ENCODE measurements around the gene SLC25A24.
"Not testable (repeated sequence)": the region's sequence is repeated elsewhere in the genome, so short reads cannot be mapped to it uniquely, and the experiment has no call there.

The SLC25A24 gene

DNA sequence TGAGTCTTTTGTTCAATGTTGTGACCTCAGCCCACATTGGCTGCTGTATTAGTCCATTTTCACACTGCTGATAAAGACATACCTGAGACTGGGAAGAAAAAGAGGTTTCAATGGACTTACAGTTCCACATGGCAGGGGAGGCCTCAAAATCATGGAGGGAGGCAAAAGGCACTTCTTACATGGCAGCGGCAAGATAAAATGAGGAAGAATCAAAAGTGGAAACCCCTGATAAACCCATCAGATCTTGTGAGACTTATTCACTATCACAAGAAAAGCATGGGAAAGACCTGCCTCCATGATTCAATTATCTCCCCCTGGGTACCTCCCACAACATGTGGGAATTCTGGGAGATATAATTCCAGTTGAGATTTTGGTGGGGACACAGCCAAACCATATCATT is 68.9 kb downstream of the SLC25A24 start:
- DNase-seq, result not testable (repeated sequence)

DNA sequence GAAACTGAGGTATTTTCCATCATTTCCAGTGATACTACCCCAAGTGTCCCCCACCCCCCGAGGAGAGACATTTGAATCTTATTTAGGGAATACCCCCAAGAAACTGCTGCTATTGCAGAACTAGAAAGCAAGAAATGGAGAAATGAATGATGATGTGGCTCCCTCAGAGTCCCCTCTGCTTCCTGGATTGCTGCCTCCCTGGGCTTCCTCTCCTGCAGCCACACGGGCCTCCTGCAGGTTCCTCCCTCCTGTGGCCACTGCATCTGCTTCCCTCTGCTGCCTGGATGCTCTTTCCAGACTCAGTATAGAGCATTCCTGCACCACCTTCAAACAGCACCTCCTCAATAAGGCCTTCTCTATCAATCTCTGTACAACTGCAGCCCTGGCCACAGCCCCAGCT is 69.3 kb downstream of the SLC25A24 start:
- DNase-seq, result no peak

DNA sequence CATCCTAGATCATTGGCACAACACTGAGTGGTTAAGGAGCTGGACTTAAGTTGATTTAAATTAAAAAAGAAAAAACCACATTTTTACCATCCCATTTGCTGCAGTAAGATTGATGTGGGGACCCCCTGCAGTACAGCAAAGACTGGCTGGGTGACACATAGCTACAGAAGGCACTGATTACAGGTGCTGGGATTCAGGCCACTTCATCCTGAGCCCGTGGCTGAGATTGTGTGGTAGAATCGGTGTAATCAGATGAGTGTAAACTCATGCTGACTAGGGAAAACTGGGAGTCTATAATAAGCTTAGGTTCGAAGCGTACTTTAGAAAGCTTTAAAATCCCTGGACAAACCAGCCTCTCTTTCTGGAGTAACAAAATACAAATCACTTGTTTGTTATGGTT is 70.1 kb downstream of the SLC25A24 start:
- no peak for DNase-seq

DNA sequence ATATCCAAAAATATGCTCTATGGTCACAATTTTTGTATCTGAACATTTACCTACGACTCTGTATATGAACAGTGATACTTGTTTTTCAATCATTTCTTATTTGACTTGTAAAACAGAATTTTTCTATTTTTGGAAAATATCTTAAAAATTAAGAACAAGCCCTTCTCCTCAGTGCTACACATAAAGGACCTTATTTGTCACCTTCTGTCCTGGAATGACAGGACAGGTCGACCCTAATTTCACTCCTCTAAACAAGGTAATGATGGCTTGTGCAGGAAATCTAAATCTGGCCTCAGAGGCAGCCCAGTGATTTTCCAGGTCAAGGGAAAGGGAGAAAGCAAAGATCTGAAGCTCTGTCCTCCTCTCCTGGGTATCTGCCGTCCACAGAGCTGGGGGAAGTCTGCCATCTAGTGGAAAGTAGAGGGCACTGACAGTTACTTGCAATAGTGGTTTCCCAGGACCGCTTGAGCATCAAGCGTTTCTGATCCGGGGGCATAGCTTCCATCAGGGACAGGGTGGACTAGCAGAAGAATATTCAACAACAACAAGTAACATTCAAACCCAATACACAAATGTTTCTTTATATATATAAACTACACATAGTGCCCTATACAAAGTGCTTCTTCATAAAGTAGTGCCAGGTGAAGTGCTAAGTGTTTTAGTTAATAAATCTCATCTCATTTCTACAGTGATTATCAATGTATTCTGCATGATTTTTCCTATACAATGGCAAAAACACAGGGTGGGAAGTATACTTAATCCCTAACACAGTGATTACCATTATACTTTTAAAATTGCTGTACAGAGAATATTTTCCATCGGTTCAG is 74.6 kb downstream of the SLC25A24 start:
- DNase-seq, result no peak

DNA sequence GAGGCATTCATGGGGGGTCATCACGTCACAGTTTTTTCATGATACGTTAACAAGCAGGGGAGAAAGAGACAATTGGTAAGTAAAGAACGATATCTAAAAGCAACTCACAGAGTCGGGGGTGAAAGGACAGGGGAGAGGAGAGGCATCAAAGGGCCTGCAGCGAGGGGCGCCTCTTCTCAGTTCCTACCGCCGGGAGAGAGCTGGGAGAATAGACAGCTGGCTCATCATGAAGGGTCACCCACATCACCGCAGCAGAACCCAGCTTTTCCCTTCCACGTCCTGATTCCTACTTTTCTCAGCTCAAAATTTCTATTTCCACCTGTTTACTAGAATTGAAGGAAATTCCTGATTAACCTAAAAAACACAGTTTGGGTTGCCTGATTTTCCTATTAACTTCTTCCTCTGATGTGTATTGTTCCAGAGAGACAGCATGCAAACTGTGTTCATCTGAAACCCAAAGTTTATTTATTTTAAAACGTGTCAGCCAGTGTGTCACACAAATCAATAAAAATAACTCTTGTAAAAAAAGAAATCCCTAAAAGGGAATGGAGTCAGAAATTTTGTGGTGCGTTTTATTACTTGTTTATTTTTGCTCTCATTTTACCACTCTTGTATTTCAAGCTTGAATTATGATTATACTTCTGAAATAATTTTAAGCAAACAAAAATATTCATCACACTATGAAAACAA is 75.4 kb downstream of the SLC25A24 start:
- DNase-seq, result no peak

DNA sequence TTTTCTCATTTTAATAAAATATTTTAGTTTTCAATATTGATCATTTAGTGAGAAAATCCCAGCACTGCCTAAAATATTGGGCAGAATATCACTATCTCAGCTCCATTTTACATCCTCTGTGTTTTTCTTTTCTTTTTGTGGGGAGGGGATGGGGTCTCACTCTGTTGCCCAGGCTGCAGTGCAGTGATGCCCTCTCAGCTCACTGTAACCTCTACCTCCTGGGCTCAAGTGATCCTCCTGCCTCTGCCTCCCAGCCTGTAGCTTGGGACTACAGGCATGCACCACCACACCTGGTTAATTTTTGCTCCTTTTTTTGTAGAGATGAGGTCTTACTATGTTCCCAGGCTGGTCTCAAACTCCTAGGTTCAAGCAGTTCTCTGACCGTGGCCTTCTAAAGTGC is 76.1 kb downstream of the SLC25A24 start:
- no peak for DNase-seq

DNA sequence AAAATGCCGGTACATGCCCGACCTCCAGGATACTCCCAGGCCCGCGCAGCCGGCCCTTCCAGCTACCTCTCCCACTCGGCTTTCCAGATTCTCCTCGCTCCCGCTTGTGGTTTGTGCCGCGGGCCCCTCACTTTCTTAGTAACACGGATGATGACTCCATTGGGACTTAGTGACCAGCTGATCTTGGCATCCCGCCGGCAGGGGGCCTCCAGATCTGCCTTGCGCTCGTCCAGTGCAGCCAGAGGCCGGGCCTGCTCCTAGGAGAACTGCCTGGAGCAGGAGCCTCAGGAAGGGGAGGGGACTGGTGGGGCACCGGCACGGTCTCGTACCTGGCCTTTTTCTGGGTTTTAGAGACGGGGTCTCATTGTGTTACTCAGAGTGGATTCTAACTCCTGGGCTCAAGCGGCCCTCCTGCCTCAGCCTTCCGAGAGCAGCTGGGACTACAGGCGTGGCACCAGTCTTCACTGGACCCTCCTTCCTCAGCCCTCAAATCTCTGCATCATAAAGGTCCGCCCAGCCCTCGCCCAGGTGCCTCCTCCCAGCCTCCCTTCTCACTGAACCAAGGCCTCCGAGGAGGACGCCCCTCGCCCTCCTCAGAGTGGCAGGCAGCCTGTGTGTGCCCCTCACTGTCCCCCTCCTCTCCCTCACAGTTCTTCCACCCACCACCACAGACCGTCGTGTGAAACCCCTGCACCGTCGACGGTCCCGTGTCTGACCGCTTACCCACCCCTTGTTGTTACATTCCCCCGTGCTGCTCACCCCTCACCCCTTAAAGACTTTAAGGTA is 78.6 kb downstream of the SLC25A24 start:
- DNase-seq, result no peak

GRCh38 chr1:108120163-108120562 is 80.0 kb downstream of the SLC25A24 start:
- DNase-seq, result no peak

- no peak for DNase-seq
Measured at GRCh38 chr1:108119500-108119899, 80.6 kb downstream of the SLC25A24 start.

GRCh38 chr1:108117945-108118902 is 81.9 kb downstream of the SLC25A24 start:
- DNase-seq, result no peak

- no peak for DNase-seq
Measured at GRCh38 chr1:108117237-108117636, 82.9 kb downstream of the SLC25A24 start.

DNA sequence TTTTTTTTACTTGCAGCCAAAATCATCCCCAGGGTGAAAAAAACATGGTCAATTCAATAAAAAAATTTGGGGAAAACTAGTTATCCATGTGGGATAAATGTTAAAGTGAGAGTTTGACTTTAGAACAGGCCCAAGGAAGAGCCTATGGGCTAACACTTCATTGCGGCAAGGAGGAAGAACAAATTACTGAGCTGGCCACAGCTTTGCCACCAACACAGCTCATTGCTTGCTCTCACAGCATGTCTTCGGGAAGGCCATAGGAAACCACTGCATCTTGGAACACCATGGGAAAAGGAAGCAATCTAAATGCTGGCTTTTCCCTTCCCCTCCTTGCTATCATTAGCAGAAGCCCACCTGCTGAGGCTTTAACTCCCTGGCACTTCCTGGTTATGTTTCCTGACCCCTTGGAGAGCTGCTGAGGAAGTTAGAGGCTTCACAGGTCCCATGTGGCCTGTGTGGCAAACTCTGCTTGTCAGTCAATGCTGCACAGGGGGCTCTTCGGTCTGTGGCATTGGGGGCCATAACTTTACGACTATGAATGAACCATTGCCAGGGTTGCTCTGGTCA is 86.0 kb downstream of the SLC25A24 start:
- DNase-seq, result no peak

- DNase-seq, result no peak
Measured at GRCh38 chr1:108113496-108113895, 86.6 kb downstream of the SLC25A24 start.

DNA sequence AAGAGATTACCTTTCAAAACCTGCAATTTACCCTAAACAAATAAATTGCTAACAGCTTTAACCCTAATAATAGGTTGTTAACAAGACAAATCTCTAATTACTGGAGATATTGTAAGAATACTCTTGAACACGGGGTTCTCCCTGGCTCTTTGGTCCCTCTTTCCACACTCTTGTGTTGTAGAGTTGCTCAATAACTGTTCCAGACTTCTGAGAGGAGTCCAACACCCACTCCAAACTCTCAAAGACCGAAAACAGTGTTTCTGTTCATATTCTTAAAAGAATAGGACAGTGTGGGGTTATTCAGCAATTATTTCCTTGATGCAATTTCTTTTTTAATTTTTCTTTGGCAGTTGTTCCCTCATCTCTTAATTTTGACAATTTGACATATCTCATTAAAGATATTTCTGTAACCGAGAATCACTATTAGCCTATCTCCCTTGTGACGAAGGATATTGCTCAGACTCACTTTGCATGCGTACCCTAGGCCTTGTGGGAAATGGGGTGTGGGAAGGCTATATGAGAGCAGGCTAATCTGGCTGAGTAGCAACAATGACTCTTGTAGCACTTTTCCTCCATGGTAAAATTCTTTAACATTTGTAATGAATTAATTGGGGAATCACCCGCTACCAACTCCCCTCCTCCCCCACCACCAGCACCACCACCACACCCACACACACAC is 90.7 kb downstream of the SLC25A24 start:
- DNase-seq, result no peak

- no peak for DNase-seq
Measured at GRCh38 chr1:108108119-108108518, 92.0 kb downstream of the SLC25A24 start.

GRCh38 chr1:108107658-108108057 is 92.5 kb downstream of the SLC25A24 start:
- no peak for DNase-seq

- no peak for DNase-seq
Measured at GRCh38 chr1:108106775-108107174, 93.4 kb downstream of the SLC25A24 start.

DNA sequence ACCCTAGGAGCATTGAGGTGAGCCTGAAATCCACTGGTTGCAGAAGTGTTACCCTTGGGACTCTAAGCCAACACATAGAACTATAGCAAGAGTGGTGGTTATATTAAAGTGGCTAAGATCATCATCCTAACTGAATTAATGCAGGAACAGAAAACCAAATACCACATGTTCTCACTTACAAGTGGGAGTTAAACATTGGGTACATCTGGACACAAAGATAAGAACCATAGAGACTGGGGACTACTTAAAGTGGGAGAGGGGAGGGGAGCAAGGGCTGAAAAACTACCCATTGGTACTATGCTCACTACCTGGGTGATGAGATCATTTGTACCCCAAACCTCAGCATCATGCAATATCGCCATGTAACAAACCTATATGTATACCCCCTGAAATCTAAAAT is 100.0 kb downstream of the SLC25A24 start:
- DNase-seq, result no peak

- no peak for DNase-seq
Measured at GRCh38 chr1:108097018-108097417, 103.1 kb downstream of the SLC25A24 start.

GRCh38 chr1:108096089-108096488 is 104.1 kb downstream of the SLC25A24 start:
- DNase-seq, result no peak

DNA sequence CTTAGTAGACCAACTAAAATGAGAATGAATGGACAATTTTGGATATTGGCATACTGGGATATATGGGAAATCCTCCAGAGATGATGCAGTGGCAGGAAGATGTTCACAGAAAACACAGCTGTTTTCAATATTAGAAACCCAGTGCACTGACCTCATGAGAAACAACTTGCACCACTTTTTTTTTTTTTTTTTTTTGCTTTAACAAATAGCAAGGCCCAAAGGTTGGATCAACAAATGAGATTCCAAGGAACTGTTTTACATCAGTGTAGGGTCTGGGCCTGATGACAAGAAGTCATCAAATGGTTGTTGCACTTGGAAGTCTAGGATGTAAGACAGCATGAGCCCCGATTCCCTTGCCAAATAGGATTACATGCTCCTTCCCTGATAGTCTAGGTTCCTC is 110.7 kb downstream of the SLC25A24 start:
- no peak for DNase-seq
